ENCODE data around the gene AHRR. TPM values are rescaled to one million over a fixed set of nuclear protein-coding genes. Genes with fewer than 3 reads are reported as not detected.

Gene AHRR
- total RNA-seq, 1 donor from 2014 or later: 0.53 TPM

- no peak for TF ChIP-seq CTCF (IDR thresholded peaks at IDR 0.05; ENCODE audit: insufficient read depth, low read length, severe bottlenecking)
- DNase-seq (ENCODE audit: low read depth) (no peak), FAIRE-seq (no peak)
- no peaks in the 10 kb centered on the region for H3K27me3 ChIP-seq (ENCODE audit: control insufficient read depth, insufficient read depth, low read length)
- no peak overlapping the region for H3K4me3 ChIP-seq (ENCODE audit: low read depth, low read length)
- no peaks in the 10 kb centered on the region for H3K36me3 ChIP-seq (ENCODE audit: control insufficient read depth, insufficient read depth, low read length)
Measured at GRCh38 chr5:482506-482905, 161.0 kb downstream of the AHRR start.

GRCh38 chr5:483011-483410 lies 161.5 kb downstream of the AHRR start:
- FAIRE-seq (no peak), DNase-seq (ENCODE audit: low read depth) (no peak)
- H3K4me3 ChIP-seq (ENCODE audit: low read depth, low read length): no peak overlapping the region
- H3K36me3 ChIP-seq (ENCODE audit: control insufficient read depth, insufficient read depth, low read length): no peaks in the 10 kb centered on the region
- H3K27me3 ChIP-seq (ENCODE audit: control insufficient read depth, insufficient read depth, low read length): no peaks in the 10 kb centered on the region
- no peak for TF ChIP-seq CTCF (IDR thresholded peaks at IDR 0.05; ENCODE audit: insufficient read depth, low read length, severe bottlenecking)

GRCh38 chr5:483434-484140 lies 162.1 kb downstream of the AHRR start:
- TF ChIP-seq CTCF (IDR thresholded peaks at IDR 0.05; ENCODE audit: insufficient read depth, low read length, severe bottlenecking): no peak
- no peaks in the 10 kb centered on the region for H3K27me3 ChIP-seq (ENCODE audit: control insufficient read depth, insufficient read depth, low read length)
- DNase-seq (ENCODE audit: low read depth) (no peak), FAIRE-seq (no peak)
- no peaks in the 10 kb centered on the region for H3K36me3 ChIP-seq (ENCODE audit: control insufficient read depth, insufficient read depth, low read length)
- H3K4me3 ChIP-seq (ENCODE audit: low read depth, low read length): no peak overlapping the region

GRCh38 chr5:484556-484955 lies 163.0 kb downstream of the AHRR start:
- FAIRE-seq: no peak
- no peaks in the 10 kb centered on the region for H3K36me3 ChIP-seq (ENCODE audit: control insufficient read depth, insufficient read depth, low read length)
- no peak overlapping the region for H3K4me3 ChIP-seq (ENCODE audit: low read depth, low read length)
- no peak for TF ChIP-seq CTCF (IDR thresholded peaks at IDR 0.05; ENCODE audit: insufficient read depth, low read length, severe bottlenecking)
- no peak for DNase-seq (ENCODE audit: low read depth)
- H3K27me3 ChIP-seq (ENCODE audit: control insufficient read depth, insufficient read depth, low read length): no peaks in the 10 kb centered on the region

- no peak for FAIRE-seq
- no peaks in the 10 kb centered on the region for H3K27me3 ChIP-seq (ENCODE audit: control insufficient read depth, insufficient read depth, low read length)
Measured at GRCh38 chr5:485113-485945, 163.8 kb downstream of the AHRR start.

More at GRCh38 chr5:485113-485945, 163.8 kb downstream of the AHRR start:
- no peak for TF ChIP-seq CTCF (IDR thresholded peaks at IDR 0.05; ENCODE audit: insufficient read depth, low read length, severe bottlenecking)
- no peak for DNase-seq (ENCODE audit: low read depth)
- H3K4me3 ChIP-seq (ENCODE audit: low read depth, low read length): no peak overlapping the region
- no peaks in the 10 kb centered on the region for H3K36me3 ChIP-seq (ENCODE audit: control insufficient read depth, insufficient read depth, low read length)
